Tibial nerve (tissue), 4 donors: Measurements from ENCODE around the gene CYP20A1. TPM values are rescaled to one million over a fixed set of nuclear protein-coding genes. Genes with fewer than 3 reads are reported as not detected.
"Not testable (repeated sequence)": the region's sequence is repeated elsewhere in the genome, so short reads cannot be mapped to it uniquely, and the experiment has no call there.

Source experiments
- DNase-seq, 2 donors: peaks; one replicate each; pipeline ENCODE4 v3.0.0-alpha.2; 2019; ENCODE audit warnings: low spot score in 2 of 2
- H3K27ac ChIP-seq, 4 donors: fragments of 200-600 bp; sonication (generic) in 3 of 4; one replicate each; pipeline ENCODE4 v1.5.1; 2017 to 2019; ENCODE audit warnings: mild to moderate bottlenecking in 1 of 4
- H3K27me3 ChIP-seq, 2 donors: fragments of 200-600 bp; sonication (generic) in 1 of 2; one replicate each; pipeline versions ENCODE4 v1.5.1 to v1.6.0; 2017 to 2019
- H3K36me3 ChIP-seq, 3 donors: fragments of 200-600 bp; sonication (generic); one replicate each; pipeline ENCODE4 v1.5.1; 2018 to 2019
- H3K4me1 ChIP-seq, 4 donors: fragments of 200-600 bp; sonication (generic) in 3 of 4; one replicate each; pipeline ENCODE4 v1.5.1; 2017 to 2019
- H3K4me3 ChIP-seq, 4 donors: fragments of 200-600 bp; sonication (generic) in 3 of 4; one replicate each; pipeline ENCODE4 v1.5.1; 2017 to 2019; ENCODE audit warnings: mild to moderate bottlenecking in 1 of 4, moderate library complexity in 1 of 4
- H3K9me3 ChIP-seq, 4 donors: fragments of 200-600 bp; sonication (generic) in 3 of 4; one replicate each; pipeline ENCODE4 v1.5.1; 2017 to 2019
- CTCF ChIP-seq, 5 experiments: fragments of 200-600 bp in 3 of 5; fragments of 450-650 bp in 2 of 5; sonication (generic) in 3 of 5; IDR thresholded peaks; one replicate each; pipeline ENCODE4 v1.5.1; 2016 to 2019; ENCODE audit warnings: antibody characterized with exemption in 5 of 5, mild to moderate bottlenecking in 3 of 5, moderate library complexity in 2 of 5
- EP300 ChIP-seq, 2 donors: sonication (generic); formaldehyde crosslinking; IDR thresholded peaks; one replicate each; pipeline ENCODE4 v1.6.1; 2017; ENCODE audit warnings: antibody characterized with exemption in 2 of 2, mild to moderate bottlenecking in 1 of 2
- POLR2A ChIP-seq, 2 donors: fragments of 450-650 bp; IDR thresholded peaks; one replicate each; pipeline ENCODE4 v1.6.1; 2017; ENCODE audit warnings: antibody characterized with exemption in 2 of 2, mild to moderate bottlenecking in 2 of 2, moderate library complexity in 2 of 2
- WGBS, 2 donors: methylation state at CpG; one replicate each; pipeline ENCODE4 v1.1.5; 2018; 5-methylcytosine and 5-hydroxymethylcytosine counted together
- total RNA-seq, 4 donors: library from RNA; depleted of rRNA; stranded (reverse); fragments of >200 nt; gene quantifications; one replicate each; pipeline ENCODE4 v1.1.0, GENCODE V29; 2016

CYP20A1 gene
- total RNA-seq, 4 donors from 2014 or later, result 24.3 to 45.6 (median 31.5) TPM

- H3K36me3 ChIP-seq, result peaks cover 0 to 14% (median 0%) of the 10 kb centered on the region in 3 donors
- no peak overlapping the region for H3K4me3 ChIP-seq
- no peak overlapping the region for H3K27ac ChIP-seq
- peaks cover 0 to 13% (median 0%) of the 10 kb centered on the region in 4 donors for H3K4me1 ChIP-seq
- no peaks in the 10 kb centered on the region for H3K27me3 ChIP-seq
- TF ChIP-seq EP300 (IDR thresholded peaks at IDR 0.05), result no peak
- no peak for TF ChIP-seq CTCF (IDR thresholded peaks at IDR 0.05)
- TF ChIP-seq POLR2A (IDR thresholded peaks at IDR 0.05), result no peak
- no peak for DNase-seq
- no peaks in the 10 kb centered on the region for H3K9me3 ChIP-seq
- WGBS, 2 donors, result 77 to 83% methylated on average over 6 of the region's 6 CpGs
Measured at GRCh38 chr2:203340791-203341487, 102.1 kb downstream of the CYP20A1 start.

- no peak for TF ChIP-seq POLR2A (IDR thresholded peaks at IDR 0.05)
- TF ChIP-seq CTCF (IDR thresholded peaks at IDR 0.05), result no peak
- no peak for TF ChIP-seq EP300 (IDR thresholded peaks at IDR 0.05)
- no peak for DNase-seq
- 64 to 65% methylated on average over 2 of the region's 2 CpGs for WGBS, 2 donors
- Histone ChIP-seq H3K9me3 (no peaks in the 10 kb centered on the region), H3K4me3 (no peak overlapping the region), H3K27ac (no peak overlapping the region), H3K36me3 (peaks cover 0 to 14% (median 0%) of the 10 kb centered on the region in 3 donors), H3K4me1 (peaks cover 0 to 13% (median 0%) of the 10 kb centered on the region in 4 donors), H3K27me3 (no peaks in the 10 kb centered on the region)
Measured at GRCh38 chr2:203341741-203342310, 103.0 kb downstream of the CYP20A1 start.

- not testable (repeated sequence) for DNase-seq, H3K27ac ChIP-seq, H3K27me3 ChIP-seq, H3K4me3 ChIP-seq, H3K9me3 ChIP-seq
- 96% methylated on average over 4 of the region's 4 CpGs for WGBS, 2 donors
- H3K4me1 ChIP-seq, result peaks cover 0 to 13% (median 0%) of the 10 kb centered on the region in 4 donors
- H3K36me3 ChIP-seq, result peaks cover 0 to 14% (median 0%) of the 10 kb centered on the region in 3 donors
Measured at GRCh38 chr2:203342374-203342773, 103.6 kb downstream of the CYP20A1 start.

GRCh38 chr2:203344667-203345066 lies 105.8 kb downstream of the CYP20A1 start:
- H3K27ac ChIP-seq, result no peak overlapping the region
- H3K4me1 ChIP-seq, result peaks cover 0 to 13% (median 0%) of the 10 kb centered on the region in 4 donors
- WGBS, 2 donors, result 91 to 98% methylated on average over 12 of the region's 12 CpGs
- TF ChIP-seq EP300 (IDR thresholded peaks at IDR 0.05) (no peak), POLR2A (IDR thresholded peaks at IDR 0.05) (no peak), CTCF (IDR thresholded peaks at IDR 0.05) (no peak)
- H3K4me3 ChIP-seq, result no peak overlapping the region
- H3K9me3 ChIP-seq, result no peaks in the 10 kb centered on the region
- no peak for DNase-seq
- H3K36me3 ChIP-seq, result peaks cover 0 to 21% (median 0%) of the 10 kb centered on the region in 3 donors
- H3K27me3 ChIP-seq, result no peaks in the 10 kb centered on the region

- peaks cover 0 to 23% (median 0%) of the 10 kb centered on the region in 3 donors for H3K36me3 ChIP-seq
- H3K9me3 ChIP-seq, result no peaks in the 10 kb centered on the region
- no peak overlapping the region for H3K27ac ChIP-seq
- no peaks in the 10 kb centered on the region for H3K4me1 ChIP-seq
- H3K4me3 ChIP-seq, result no peak overlapping the region
- TF ChIP-seq CTCF (IDR thresholded peaks at IDR 0.05) (no peak), EP300 (IDR thresholded peaks at IDR 0.05) (no peak), POLR2A (IDR thresholded peaks at IDR 0.05) (no peak)
- H3K27me3 ChIP-seq, result no peaks in the 10 kb centered on the region
- 92 to 97% methylated on average over 1 of the region's 1 CpG for WGBS, 2 donors
- no peak for DNase-seq
Measured at GRCh38 chr2:203346612-203347011, 107.8 kb downstream of the CYP20A1 start.
